Measurements from ENCODE around the gene PANK2. TPM values are rescaled to one million over a fixed set of nuclear protein-coding genes. Genes with fewer than 3 reads are reported as not detected.

The PANK2 gene
- total RNA-seq, 2 donors from 2014 or later: 58.3 to 113 TPM

GRCh38 chr20:3871550-3872265 is 17.5 kb upstream of the PANK2 start:
- no peaks in the 10 kb centered on the region for H3K9me3 ChIP-seq
- H3K4me3 ChIP-seq: no peak overlapping the region
- H3K27me3 ChIP-seq (replicated peaks; ENCODE audit: insufficient read depth): no peaks in the 10 kb centered on the region
- no peaks in the 10 kb centered on the region for H3K36me3 ChIP-seq
- no peak overlapping the region for H3K27ac ChIP-seq
- ATAC-seq (ENCODE audit: insufficient number of reproducible peaks, low FRiP score, low read depth) (no peak), DNase-seq (ENCODE audit: low spot score) (no peak)
- no peak for TF ChIP-seq CTCF (IDR thresholded peaks at IDR 0.05)
- H3K4me1 ChIP-seq (ENCODE audit: control insufficient read depth in 1 of 2, low read depth in 2 of 2): no peaks in the 10 kb centered on the region

- no peak for TF ChIP-seq CTCF (IDR thresholded peaks at IDR 0.05)
- H3K9me3 ChIP-seq: no peaks in the 10 kb centered on the region
- no peaks in the 10 kb centered on the region for H3K4me1 ChIP-seq (ENCODE audit: control insufficient read depth in 1 of 2, low read depth in 2 of 2)
- H3K36me3 ChIP-seq: no peaks in the 10 kb centered on the region
- H3K4me3 ChIP-seq: no peak overlapping the region
- ATAC-seq (ENCODE audit: insufficient number of reproducible peaks, low FRiP score, low read depth): no peak
- no peak overlapping the region for H3K27ac ChIP-seq
- H3K27me3 ChIP-seq (replicated peaks; ENCODE audit: insufficient read depth): no peaks in the 10 kb centered on the region
- DNase-seq (ENCODE audit: low spot score): no peak
Measured at GRCh38 chr20:3873507-3873906, 15.7 kb upstream of the PANK2 start.

GRCh38 chr20:3874194-3874844 is 14.9 kb upstream of the PANK2 start:
- no peaks in the 10 kb centered on the region for H3K9me3 ChIP-seq
- no peak for ATAC-seq (ENCODE audit: insufficient number of reproducible peaks, low FRiP score, low read depth)

GRCh38 chr20:3875378-3875974 is 13.7 kb upstream of the PANK2 start:
- Histone ChIP-seq H3K27me3 (replicated peaks; ENCODE audit: insufficient read depth) (no peaks in the 10 kb centered on the region), H3K4me3 (no peak overlapping the region), H3K4me1 (ENCODE audit: control insufficient read depth in 1 of 2, low read depth in 2 of 2) (no peaks in the 10 kb centered on the region), H3K9me3 (no peaks in the 10 kb centered on the region), H3K36me3 (no peaks in the 10 kb centered on the region), H3K27ac (no peak overlapping the region)
- DNase-seq (ENCODE audit: low spot score): no peak
- ATAC-seq (ENCODE audit: insufficient number of reproducible peaks, low FRiP score, low read depth): no peak
- TF ChIP-seq CTCF (IDR thresholded peaks at IDR 0.05): no peak

More at GRCh38 chr20:3874194-3874844, 14.9 kb upstream of the PANK2 start:
- Histone ChIP-seq H3K36me3 (no peaks in the 10 kb centered on the region), H3K27ac (no peak overlapping the region), H3K4me3 (no peak overlapping the region), H3K4me1 (ENCODE audit: control insufficient read depth in 1 of 2, low read depth in 2 of 2) (no peaks in the 10 kb centered on the region), H3K27me3 (replicated peaks; ENCODE audit: insufficient read depth) (no peaks in the 10 kb centered on the region)
- DNase-seq (ENCODE audit: low spot score): no peak
- no peak for TF ChIP-seq CTCF (IDR thresholded peaks at IDR 0.05)

GRCh38 chr20:3876000-3876399 is 13.2 kb upstream of the PANK2 start:
- DNase-seq (ENCODE audit: low spot score) (no peak), ATAC-seq (ENCODE audit: insufficient number of reproducible peaks, low FRiP score, low read depth) (no peak)
- TF ChIP-seq CTCF (IDR thresholded peaks at IDR 0.05): no peak
- Histone ChIP-seq H3K9me3 (no peaks in the 10 kb centered on the region), H3K4me1 (ENCODE audit: control insufficient read depth in 1 of 2, low read depth in 2 of 2) (no peaks in the 10 kb centered on the region), H3K36me3 (no peaks in the 10 kb centered on the region), H3K27ac (no peak overlapping the region), H3K27me3 (replicated peaks; ENCODE audit: insufficient read depth) (no peaks in the 10 kb centered on the region), H3K4me3 (no peak overlapping the region)
